GM21786 (cell line): Measurements from ENCODE around the gene CDH4.
"Not testable (repeated sequence)": the region's sequence is repeated elsewhere in the genome, so short reads cannot be mapped to it uniquely, and the experiment has no call there.

Source experiments
- ATAC-seq: cut with Tn5 transposase; IDR thresholded peaks from one replicate; pipeline ENCODE4 v1.9.1; 2021; ENCODE audit not compliant: unreplicated experiment

CDH4 gene

DNA sequence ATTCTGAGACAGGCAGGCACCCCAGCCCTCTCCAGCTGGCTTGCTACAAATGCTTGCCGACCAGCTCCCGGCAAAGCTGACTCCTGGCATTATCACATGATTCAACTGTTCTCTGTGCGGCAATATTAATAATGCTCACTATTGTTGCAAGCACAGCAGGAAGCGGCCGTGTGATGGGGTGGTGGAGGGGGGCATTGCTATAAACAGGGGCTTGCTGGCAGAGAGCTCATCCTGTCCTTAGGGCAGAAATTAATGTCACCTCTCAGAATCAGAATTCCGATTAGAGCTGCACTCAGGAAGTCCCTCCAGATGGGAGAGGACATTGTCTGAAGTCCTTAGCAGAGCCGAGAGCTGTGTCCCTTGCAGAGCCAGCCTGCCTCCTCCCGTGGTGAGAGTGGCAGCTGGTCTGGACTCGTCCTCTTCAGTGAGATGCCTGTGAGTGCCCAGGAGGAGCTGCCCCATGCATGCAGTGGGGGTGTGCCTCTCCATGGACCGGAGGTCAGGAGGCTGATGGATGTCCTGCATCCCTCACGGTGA is 162.5 kb downstream of the CDH4 start:
- ATAC-seq = no peak

DNA sequence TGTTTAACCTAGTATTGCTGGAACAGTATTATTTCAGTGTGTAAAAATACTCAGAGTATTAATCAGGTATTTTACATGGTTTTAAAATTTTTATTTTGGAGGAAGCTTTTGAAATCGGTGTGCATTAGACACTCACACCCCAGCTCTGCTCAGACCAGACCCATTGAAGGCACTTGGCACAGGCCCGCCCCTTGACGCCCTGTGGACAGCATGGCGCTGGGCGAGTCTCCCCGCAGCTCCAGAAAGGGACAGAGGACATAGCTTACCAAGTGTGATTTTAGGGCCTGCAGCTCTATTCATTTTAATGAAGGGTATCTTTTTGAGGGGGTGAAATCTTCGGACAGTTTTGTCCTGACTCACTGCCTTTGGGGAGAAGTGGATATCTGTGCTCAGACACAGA is 164.5 kb downstream of the CDH4 start:
- ATAC-seq = no peak

DNA sequence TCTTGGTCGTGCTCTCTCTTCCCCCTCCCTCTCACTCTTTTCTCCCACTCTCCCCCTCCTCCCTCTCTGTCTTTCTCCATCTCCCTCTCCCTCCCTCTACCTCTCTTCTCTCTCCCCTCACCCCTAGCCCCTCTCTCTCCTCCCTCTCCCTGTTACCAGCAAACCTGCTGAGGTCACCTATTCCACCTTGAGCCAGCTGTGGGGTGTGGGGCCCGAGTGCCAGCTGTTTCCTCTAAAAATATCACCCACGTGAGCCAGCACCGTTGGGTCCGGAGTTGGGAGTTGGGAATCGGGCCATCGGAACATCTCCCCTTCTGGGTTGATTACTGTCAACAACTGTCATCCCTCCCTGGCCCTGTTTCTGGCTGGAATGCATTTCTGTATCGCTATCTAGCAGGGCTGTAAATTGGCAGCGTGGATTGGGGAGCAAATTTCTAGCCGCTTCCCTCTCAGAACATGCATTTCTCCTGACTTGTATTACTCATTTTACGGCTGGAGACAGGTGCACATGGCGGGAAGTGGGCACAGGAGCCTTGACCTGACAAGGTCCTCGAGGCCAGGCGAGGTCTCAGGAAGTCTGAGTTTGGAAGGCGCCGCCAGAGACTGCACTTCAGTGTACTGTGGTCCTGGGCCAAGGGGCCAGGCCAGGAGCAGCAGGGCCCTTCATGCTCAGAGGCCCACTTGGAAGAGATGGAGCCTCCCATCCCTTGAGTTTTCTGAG is 165.3 kb downstream of the CDH4 start:
- ATAC-seq = no peak

DNA sequence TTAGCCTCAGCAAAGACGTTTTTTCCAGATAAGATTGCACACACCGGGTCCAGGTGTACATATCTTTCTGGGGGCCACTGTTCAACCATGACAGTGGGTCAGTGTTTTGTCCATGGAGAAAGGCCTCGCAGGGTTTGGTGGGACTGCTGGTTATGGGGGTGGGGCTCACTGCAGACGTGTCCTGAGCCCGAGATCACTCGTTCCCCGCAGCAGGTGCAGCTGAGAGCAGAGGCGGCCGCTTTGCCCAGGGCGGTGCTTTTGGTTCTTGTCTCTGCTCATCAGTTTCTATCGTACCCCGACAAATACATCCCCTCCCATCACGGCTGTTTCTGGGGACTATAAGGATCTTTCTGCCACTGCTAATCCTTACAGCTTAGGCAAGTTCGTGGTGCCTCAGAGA is 166.9 kb downstream of the CDH4 start:
- ATAC-seq = no peak

DNA sequence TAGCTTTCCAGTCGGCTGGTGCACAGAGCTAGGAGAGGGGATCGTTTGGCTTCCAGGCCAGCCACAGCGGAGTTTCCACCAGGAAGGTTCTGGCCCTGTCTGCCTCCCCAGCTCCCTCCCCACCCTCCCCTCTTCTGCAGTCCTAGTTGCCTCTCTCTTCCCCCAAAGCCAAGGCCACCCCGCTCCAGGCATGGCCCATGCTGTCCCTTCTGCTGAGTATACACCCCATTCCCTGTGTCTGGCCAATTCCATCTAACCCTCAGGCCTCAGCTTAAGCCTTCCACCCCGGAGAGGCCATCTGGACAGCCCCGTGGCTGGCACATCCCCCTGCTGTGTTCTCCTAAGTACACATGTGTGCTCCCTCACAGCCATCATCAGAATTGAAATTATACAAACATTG is 167.4 kb downstream of the CDH4 start:
- no peak for ATAC-seq

DNA sequence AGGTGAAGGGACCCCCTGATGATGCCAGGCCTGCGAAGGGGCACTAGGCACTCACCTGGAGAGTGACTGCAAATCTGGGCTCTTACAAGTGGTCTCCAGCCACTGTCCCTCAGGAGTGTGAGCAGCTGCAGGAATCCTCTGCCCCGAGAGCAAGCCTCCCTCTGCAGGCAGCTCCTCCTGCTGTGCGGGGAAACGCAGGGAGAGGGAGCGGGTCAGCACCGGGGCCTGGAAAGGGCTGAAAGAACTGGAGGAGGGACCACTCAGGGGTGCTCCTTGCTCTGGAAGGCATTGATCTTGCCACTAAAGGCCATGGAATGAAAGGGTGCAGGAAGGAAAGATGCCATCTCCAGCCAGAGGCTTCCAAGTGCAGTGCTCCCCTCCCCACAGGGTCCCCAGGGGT is 168.0 kb downstream of the CDH4 start:
- ATAC-seq = no peak

DNA sequence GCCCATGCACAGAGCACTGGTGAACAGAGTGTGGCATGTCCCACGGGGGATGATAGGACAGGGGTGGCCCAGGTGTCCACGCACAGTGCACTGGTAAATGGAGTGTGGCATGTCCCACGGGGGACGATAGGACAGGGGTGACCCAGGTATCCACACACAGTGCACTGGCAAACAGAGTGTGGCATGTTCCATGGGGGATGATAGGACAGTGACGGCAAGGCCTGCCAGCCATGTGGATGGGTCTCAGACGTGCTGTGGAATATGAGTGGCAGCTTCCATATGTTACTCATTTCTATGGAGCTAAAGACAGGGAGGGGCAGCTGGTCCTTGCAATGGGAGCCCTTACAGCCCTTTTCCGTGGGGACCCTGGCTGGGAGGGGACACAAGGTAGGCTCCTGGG is 168.7 kb downstream of the CDH4 start:
- no peak for ATAC-seq

DNA sequence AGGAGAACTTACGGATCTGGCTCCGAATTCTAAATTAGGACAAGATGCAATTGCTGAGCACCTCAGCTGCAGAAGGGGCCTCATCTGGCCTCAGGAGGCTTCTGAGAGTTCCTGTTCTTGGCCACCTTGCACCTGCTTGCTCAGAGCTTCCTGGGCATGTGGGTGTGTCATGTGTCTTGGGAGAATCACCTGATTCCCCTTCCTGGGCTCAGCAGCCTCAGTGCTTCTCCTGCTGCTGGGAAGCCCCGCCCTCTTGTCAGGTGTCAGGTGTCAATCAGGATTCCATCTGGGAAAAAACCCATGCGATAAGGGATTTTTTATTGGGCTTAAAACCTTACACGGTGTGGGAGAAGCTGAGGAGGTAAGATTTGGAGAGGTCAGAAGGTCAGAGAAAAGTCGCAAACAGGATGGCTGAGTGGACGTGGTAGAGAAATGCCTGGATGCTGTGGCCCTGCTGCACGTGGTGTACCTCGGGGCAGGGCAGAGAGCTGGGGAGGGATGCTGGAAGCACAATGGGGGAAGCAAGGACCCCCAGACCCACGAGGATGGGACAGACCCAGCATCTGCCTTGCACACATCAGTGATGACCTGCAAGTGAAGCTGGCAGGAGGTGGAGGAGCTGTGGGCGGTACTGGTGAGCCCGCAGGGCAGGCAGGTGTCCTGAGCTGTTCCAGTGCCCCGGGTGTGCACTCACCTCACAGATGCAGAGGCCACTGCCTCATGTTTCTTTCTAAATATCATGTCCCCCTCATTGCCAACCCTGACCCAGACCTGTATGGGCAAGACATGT is 170.8 kb downstream of the CDH4 start:
- ATAC-seq = no peak

DNA sequence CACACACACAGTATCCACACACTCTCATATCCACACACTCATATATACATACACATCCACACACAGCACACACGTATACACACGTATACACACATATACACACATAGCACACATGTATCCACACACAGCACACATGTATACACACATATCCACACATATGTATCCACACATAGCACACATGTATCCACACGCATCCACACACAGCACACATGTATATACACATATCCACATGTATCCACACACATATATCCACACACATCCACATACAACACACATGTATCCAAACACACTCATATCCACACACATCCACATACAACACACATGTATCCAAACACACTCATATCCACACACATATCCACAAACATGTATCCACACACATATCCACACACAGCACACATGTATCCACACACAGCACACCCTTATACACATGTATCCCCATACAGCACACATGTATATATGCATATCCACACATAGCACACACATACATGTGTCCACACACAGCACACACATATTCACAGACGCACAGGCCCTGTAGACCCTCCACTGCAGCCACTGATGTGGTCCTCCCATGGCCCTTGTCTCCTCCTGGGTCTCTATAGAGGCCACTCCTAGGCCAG is 172.1 kb downstream of the CDH4 start:
- ATAC-seq = no peak

DNA sequence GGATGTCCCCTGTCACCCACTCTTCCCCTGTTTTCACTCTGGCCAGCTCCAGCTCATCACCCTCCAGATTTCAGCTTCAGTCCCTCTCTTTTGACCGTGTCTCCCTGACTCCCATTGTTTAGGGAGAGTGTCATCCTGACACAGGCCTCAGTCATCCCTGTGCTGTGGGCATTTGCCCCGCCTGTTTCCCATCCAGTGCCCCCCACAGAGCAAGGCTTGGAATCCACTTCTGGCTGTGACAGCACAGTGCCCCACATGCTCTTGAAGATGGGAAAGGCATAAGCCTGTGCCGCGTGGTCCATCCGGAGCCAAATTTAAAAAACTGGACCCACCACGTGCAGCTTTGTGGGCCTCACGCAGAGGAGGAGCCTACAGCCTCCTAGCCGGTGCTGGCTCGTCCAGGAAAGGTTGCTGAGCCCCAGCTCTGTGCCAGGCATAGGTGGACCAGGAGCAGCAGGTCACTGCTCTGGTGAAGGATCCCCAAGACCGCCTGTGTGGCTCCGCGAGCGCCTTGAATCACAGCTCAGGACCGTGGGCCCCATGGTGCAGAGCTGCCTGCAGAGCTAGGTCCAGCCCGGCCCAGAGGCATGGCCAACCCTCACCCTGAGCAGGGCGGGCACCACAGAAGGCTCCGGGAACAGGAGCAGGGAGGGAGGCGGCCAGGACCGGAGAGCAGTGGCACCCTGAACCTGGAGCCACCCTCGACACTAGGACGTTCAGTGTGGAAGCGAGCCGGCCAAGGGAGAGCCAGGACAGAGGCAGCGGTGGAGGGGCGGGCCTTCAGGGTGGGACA is 172.8 kb downstream of the CDH4 start:
- ATAC-seq = no peak

DNA sequence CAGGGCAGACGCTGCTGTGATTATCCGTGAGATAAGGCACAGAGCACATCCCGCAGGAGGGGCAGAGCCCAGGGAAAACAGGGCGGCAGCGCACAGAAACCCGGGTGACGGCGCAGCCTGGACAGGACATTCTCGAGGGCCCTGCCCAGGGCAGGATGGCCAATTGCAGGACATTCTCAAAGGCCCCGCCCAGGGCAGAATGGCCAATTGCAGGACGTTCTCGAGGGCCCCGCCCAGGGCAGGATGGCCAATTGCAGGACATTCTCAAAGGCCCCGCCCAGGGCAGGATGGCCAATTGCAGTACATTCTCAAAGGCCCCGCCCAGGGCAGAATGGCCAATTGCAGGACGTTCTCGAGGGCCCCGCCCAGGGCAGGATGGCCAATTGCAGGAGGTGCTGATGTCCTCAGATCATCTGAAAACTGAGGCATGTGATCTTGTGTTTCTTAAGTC is 173.5 kb downstream of the CDH4 start:
- ATAC-seq = not testable (repeated sequence)

DNA sequence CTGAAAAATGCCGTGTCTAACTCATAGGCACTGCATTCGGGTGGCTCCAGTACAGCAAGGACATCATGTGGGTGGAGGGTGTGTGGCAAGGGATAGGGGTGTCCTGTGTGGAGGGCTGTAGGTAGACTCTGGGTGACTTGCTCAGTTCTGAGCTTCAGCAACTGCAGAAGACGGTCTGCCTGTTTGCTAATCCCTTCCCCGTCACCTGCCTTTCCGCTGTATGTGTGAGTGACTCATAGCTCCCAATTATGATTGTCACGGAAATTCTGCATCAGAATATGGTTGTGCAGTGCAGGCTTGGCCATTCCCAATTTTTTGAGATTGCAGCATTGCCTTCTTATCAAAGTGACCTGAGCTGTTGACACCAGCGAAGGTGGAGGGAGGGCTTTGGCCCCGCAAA is 174.3 kb downstream of the CDH4 start:
- no peak for ATAC-seq

DNA sequence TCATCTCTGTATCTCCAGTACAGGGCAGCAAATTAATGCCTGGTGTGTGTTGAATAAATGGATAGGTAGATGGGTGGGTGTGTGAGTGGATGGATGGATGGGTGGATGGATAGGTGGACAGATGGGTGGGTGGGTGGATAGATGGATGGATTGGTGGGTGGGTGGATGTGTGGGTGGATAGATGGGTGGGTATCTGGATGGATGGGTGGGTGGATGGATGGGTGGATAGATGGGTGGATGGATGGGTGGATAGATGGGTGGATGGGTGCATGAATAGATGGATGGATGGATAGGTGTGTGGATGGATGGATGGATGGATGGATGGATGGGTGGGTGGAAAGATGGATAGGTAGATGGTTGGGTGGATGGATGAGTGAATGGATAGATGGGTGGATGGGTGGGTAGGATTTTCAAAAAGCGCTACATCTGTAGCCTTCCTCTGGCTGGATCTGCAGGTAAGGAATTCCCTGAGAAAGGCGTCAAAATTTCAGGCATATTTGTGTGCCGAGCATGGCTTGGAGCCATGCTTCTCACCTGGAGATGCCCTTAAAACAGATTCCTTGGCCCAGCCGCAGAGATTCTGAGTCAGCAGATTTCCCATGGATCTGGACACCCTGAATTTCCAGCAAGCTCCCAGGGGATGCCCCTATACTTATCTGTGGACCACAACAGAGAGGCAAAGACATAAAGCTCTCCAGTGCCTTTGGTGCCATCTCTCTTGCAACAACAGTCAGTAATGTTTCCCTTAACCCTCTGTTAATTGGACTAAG is 177.6 kb downstream of the CDH4 start:
- ATAC-seq = no peak

DNA sequence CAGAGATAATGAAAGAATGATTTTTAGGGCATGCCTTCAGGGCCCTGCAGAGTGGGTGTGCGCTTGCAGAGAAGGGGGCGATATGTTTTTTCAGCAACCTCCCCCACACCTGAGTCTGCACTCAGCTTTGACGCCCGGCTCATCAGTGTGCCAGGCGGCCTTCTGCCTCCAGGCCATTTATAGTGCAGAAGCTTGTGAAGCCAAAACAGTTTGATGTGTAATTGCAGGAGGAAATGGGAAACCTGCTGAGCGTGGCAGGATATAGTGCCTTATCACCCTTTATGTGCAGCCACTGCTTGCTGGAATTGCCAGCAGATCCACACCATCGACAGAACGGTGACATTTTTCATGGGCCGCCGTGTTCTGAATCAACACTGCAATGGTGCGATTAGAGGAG is 178.2 kb downstream of the CDH4 start:
- ATAC-seq = no peak

DNA sequence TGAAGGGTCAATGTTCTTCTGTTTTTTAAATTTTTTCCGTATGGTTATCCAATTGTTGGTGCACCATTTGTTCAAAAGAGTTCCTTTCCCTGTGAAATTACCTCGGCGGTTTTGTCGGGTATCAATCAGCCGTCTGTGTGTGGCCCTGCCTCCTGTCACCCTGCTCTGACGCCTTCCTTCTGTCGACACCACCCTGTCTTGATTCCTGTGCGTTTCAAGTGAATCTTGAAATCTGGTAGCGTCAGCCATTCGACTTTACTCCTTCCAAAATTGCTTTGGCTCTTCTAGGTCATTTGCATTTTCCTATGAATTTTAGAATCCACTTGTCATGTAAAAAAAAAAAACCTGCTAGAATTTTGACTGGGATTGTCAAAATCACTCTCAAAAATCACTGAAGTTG is 181.1 kb downstream of the CDH4 start:
- ATAC-seq = no peak

DNA sequence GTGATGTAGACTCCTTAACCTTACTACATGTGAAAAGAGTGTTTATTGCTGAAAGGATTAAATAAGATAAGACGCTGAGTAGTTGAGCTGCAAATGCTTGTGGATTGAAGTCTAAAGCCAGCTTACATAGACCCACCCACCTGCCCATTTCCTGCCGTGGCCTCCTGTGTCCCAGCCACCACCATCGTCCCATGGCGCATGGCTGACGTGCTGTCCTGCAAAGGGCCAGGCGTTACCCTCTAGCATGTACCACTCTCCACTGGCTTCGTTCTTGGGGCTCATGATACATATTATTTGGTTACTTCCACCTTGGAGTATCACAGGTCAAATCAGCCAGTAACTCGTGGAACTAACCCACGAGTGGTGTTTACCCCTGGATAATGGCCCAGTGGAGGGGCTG is 181.8 kb downstream of the CDH4 start:
- ATAC-seq = no peak

DNA sequence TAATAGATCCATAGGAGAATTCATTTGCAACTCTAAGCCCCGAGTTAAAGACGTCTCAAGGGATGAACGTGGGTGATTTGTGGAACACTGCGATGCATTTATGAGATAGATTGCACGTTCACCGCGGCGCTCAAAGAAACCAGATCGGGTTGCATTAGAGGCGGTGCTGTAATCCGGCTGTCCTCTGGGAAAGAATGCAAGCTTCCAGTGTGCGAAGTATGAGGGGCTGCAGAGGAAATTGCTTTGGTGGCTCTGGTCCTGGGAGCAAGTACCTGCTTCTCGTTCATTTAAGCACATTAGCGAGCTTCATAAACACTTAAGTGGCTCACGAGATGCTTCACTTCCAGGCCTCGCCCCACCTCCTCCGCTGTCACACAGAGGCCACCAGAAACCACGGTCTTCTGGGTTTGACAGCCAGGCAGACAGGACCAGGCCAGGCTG is 182.3 kb downstream of the CDH4 start:
- no peak for ATAC-seq

DNA sequence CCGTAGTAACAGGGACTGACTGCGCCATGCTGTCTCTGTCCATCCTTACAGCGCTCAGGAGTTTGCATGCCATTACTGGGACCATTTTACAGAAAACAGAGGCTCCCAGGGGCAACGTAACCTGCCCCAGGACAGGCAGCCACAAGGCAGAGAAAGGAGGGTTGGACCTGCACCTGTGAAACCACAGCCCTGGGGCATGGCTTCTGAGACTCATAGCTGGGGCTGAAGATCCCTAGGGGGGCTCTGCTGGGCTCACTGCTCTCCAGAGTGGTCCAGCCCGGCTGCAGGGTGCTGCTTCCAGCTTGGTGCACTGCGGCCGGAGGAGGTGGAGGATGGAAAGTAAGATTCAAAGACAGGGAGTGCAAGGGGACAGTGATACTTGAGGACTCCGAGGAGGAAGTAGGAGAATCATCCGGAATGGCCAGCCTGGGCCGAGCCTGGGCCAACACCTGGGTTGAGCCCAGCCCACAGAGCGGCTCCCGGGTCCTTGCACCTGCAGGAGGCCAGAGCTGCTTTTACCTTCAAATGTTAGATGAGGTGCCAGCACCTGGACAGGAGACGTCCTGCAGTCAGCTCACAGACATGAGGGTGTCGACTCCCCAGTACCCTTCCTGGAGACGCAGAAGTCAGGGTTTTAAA is 183.2 kb downstream of the CDH4 start:
- ATAC-seq = no peak

DNA sequence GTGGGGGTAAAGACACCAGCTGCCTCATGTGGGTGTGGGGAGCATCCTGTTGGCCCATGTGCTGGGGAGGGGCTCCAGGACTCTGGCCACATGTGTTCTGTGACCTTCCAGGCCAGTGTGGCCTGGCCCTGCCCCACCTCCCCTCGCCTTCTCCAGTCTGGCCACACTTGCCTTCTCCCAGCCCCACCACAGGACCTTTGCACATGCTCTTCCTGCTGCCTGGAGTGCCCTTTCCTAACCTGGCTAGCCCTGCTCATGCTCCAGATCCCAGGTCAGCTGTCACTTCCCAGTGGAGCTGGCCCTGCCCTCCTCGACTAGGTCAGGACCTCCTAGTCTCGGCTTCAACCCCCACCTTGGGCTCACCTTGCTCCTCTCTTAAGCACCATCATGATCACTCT is 183.8 kb downstream of the CDH4 start:
- no peak for ATAC-seq

DNA sequence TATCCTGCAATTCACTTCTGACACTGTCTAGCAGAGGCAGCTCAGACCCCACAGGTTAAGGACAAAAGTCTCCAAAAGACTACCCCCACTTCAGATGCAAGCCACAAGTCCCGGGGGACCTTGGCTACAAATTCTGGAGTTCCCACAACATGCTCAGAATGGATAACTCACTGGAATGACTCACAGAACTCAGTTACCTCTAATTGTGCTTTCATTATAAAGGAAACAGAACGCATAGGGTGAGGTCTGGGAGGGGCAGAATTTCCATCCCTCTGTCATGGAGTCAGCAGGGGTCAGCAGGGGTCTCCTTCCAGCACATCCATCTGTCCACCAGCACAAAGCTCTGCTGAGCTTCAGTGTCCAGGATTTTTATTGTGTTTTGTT is 184.2 kb downstream of the CDH4 start:
- no peak for ATAC-seq
